ENCODE data around the gene ACOXL. TPM values are rescaled to one million over a fixed set of nuclear protein-coding genes. Genes with fewer than 3 reads are reported as not detected.

The ACOXL gene
- total RNA-seq, 4 donors from 2014 or later = 1.2 to 10.6 (median 2.1) TPM

DNA sequence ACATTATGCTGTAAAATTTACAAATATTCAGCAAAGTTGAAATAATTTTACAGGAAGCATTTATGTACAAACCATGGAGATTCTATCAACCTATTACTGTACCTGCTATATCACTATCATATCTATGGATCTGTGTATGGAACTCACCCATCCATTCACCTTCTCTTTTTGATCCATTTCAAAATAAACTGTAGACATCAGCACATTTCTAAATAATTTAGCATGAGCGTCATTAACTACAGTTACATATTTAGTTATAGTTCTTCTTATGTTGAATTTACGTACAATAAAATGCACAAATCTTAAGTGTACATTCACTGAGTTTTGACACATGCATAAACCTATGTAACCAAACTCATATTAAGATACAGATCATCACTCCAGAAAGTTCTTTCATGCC lies 260.5 kb downstream of the ACOXL start:
- 97 to 98% methylated on average over 2 of the region's 2 CpGs for WGBS, 2 donors
- no peaks in the 10 kb centered on the region for H3K27me3 ChIP-seq
- intact Hi-C loops (cut with DNase I) = no loop called here
- H3K36me3 ChIP-seq = no peaks in the 10 kb centered on the region
- no peak overlapping the region for H3K4me3 ChIP-seq (replicated peaks in 1 of 3)
- TF ChIP-seq, protein P1, sequence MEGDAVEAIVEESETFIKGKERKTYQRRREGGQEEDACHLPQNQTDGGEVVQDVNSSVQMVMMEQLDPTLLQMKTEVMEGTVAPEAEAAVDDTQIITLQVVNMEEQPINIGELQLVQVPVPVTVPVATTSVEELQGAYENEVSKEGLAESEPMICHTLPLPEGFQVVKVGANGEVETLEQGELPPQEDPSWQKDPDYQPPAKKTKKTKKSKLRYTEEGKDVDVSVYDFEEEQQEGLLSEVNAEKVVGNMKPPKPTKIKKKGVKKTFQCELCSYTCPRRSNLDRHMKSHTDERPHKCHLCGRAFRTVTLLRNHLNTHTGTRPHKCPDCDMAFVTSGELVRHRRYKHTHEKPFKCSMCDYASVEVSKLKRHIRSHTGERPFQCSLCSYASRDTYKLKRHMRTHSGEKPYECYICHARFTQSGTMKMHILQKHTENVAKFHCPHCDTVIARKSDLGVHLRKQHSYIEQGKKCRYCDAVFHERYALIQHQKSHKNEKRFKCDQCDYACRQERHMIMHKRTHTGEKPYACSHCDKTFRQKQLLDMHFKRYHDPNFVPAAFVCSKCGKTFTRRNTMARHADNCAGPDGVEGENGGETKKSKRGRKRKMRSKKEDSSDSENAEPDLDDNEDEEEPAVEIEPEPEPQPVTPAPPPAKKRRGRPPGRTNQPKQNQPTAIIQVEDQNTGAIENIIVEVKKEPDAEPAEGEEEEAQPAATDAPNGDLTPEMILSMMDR (IDR thresholded peaks at IDR 0.05) = no peak
- no peak for TF ChIP-seq POLR2A (IDR thresholded peaks at IDR 0.05)
- DNase-seq = no peak
- peak overlapping the region in 2 of 3 donors; percentile 64 to 92 for H3K27ac ChIP-seq
- peaks cover 16 to 24% of the 10 kb centered on the region in 2 donors for H3K4me1 ChIP-seq
- H3K9me3 ChIP-seq = no peaks in the 10 kb centered on the region

DNA sequence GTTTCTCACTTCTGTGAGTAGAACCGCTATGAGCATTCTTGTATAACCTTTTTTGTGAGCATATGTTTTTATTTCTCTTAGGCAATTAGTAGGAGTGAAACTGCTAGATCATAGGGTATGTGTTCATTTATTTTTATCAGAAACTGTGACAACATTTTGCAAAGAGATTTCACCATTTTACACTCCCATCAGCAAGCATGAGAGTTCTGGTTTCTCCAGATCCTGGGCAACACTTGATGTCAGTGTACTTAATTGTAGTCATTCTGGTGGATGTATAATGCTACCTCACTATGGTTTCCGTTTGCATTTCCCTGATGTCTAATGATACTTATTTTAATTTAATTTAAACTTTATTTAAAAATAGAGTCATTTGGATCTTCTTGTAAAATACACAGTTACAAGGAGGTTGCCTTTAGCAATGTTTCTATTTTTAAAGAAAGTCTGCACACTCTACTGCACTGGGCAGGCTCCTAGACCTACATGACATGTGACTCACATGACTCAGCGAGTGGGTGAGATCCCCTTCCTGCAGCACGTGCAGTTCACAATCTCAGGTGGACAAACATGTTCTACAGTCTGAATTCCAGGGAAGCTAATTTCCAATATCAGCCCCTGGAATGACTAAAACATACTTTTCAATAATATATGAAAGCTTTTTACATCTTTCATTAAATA lies 261.3 kb downstream of the ACOXL start:
- Histone ChIP-seq H3K9me3 (no peaks in the 10 kb centered on the region), H3K27me3 (no peaks in the 10 kb centered on the region), H3K4me3 (replicated peaks in 1 of 3) (no peak overlapping the region), H3K4me1 (peaks cover 21 to 24% of the 10 kb centered on the region in 2 donors), H3K36me3 (no peaks in the 10 kb centered on the region), H3K27ac (peak overlapping the region; percentile 64 to 92 (median 78))
- peak; percentile 87 to 89 for DNase-seq
- TF ChIP-seq, protein P1 (IDR thresholded peaks at IDR 0.05) = no peak
- TF ChIP-seq POLR2A (IDR thresholded peaks at IDR 0.05) = peak in 1 of 2 donors; percentile 7
- WGBS, 2 donors = 36 to 39% methylated on average over 4 of the region's 4 CpGs
- intact Hi-C loops (cut with DNase I) = no loop called here

DNA sequence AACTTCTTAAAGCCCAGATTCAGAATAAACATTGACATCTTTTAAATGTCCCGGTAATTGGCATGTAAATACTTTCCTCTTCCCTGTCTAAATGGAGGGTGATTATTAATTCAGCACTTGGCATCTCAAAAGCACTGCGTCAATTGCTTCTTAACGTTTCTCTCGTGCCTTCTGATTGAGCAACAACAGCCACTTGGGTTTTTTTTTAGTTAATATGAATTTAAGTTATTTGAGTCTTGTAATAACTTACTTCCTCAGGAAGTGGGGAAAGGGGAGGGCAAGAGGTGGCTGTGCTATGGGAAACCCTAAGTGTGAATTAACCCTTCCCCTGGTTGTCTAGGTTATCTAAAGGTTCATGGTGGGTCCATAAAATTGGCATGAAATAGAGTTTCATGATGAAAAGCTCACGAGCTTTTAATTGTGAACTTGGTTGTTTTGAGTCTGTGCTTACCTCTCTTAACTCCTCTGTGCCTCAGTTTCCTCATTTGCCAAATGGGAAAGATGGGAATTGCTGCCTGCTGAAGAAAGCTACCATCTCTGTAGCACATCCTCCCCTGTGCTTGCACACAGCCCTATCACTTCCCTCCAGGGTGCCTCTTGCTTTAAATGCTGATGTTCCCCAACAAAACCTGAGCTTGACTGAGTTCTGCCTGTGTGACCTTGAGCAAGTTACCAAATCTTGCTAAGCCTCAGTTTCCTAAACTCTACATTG lies 262.0 kb downstream of the ACOXL start:
- no peaks in the 10 kb centered on the region for H3K36me3 ChIP-seq
- H3K27ac ChIP-seq = peak overlapping the region; percentile 64 to 92 (median 78)

DNA sequence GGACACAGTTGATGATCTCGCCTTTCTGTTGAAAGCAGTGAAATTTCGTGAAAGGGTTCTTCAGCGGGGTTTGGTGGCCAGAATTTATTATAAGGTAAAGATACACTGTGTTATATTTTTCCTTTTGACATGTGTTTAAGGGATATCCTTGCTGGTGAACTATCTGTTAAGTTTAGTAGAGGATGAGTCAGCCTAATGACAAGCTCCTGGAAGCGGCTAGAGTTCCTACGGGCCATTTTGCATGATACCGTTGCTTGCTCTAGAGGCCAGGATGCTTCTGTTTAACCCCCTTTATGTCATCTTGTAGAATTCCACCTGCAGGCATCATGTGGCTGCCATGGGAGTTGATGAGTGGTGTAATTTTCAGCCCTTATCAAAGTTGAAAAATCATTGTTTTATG lies 263.5 kb downstream of the ACOXL start:
- intact Hi-C loops (cut with DNase I) = no loop called here
- no peaks in the 10 kb centered on the region for H3K36me3 ChIP-seq
- no peaks in the 10 kb centered on the region for H3K27me3 ChIP-seq
- no peaks in the 10 kb centered on the region for H3K9me3 ChIP-seq
- TF ChIP-seq, protein P1 (IDR thresholded peaks at IDR 0.05) = no peak
- TF ChIP-seq POLR2A (IDR thresholded peaks at IDR 0.05) = no peak
- H3K27ac ChIP-seq = no peak overlapping the region
- DNase-seq = no peak
- H3K4me3 ChIP-seq (replicated peaks in 1 of 3) = no peak overlapping the region
- H3K4me1 ChIP-seq = peaks cover 24% of the 10 kb centered on the region in 2 donors
- 91 to 95% methylated on average over 6 of the region's 6 CpGs for WGBS, 2 donors

More for the DNA sequence above, 262.0 kb downstream of the ACOXL start:
- TF ChIP-seq, protein P1 (IDR thresholded peaks at IDR 0.05) = no peak
- TF ChIP-seq POLR2A (IDR thresholded peaks at IDR 0.05) = no peak
- H3K4me3 ChIP-seq (replicated peaks in 1 of 3) = no peak overlapping the region
- no peaks in the 10 kb centered on the region for H3K9me3 ChIP-seq
- DNase-seq = peak in 1 of 2 donors; percentile 4
- intact Hi-C loops (cut with DNase I) = no loop called here
- WGBS, 2 donors = 20 to 22% methylated on average over 5 of the region's 5 CpGs
- H3K4me1 ChIP-seq = peaks cover 24% of the 10 kb centered on the region in 2 donors
- H3K27me3 ChIP-seq = no peaks in the 10 kb centered on the region
